ENCODE data around the gene IL13RA1. TPM values are rescaled to one million over a fixed set of nuclear protein-coding genes. Genes with fewer than 3 reads are reported as not detected.

Gene IL13RA1
- total RNA-seq, 1 experiment from 2014 or later: 0.93 TPM

DNA sequence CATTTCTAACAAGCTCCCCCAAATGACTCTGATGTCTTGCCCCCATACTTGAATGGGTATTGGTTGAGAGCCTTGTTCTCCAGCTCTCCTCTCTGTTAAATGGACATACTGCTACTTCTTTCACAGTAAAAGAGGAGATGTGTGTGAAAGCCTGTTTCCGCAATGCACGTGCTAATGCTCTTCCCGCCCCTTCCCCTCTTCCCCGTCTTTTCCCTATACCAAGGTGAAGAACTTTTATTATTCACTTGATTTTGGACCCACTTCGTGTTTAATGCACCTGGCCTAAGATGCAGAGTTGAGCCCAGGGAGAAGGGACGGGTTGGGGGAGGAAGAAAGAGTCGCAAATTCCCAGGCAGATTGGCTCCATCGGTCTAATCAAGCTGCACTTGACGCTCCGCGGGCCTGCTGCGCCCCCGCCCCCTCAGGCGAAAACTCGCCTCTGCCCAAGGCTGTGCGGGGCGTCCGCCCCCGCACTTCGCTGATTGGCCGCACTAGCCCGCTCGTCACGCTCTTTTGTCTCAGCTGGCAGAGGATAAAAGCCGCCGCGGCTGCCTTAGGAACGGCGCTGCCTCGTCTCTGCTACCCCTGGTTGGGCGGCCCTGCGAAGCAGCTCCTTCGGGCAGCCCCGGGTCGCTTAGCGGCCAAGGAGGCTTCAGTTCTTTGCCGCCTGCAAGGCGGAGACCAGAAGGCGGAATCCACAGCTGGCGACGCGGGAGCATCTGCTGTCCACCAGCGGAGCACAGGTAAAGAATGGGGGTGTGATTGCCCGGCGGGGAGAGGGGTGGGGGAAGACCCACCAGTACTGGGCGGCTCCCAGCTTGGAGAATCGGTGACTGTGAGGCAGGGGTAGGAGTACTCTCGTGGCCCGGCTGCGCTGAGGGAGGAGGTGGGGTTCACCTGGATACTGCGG, 96.1 kb downstream of the IL13RA1 start, which contains the start of gene ZCCHC12:
ZCCHC12 (plus strand) TSS at position 562 of the 910 bp plus-strand sequence. CDS start 1,421 bp downstream, outside the sequence.
- Histone ChIP-seq H2AFZ (ENCODE audit: low read length) (no peak within 1 kb of the TSS), H3K79me2 (ENCODE audit: low read length) (no peaks in the 10 kb centered on the region), H3K9me2 (replicated peaks; ENCODE audit: insufficient read depth, low read length) (no peaks in the 10 kb centered on the region), H4K20me1 (ENCODE audit: insufficient read depth, low read depth, low read length) (no peaks in the 10 kb centered on the region), H3K4me1 (ENCODE audit: low read length) (no peaks in the 10 kb centered on the region), H3K4me3 (ENCODE audit: low read length) (no peak within 1 kb of the TSS), H3K9ac (ENCODE audit: low read length) (no peak within 1 kb of the TSS), H3K9me3 (ENCODE audit: low read length) (no peaks in the 10 kb centered on the region), H3K36me3 (ENCODE audit: insufficient read depth, low read length) (no peaks in the 10 kb centered on the region), H3K27ac (ENCODE audit: low read length) (no peak within 1 kb of the TSS), H3K27me3 (ENCODE audit: low read length) (no peaks in the 10 kb centered on the region), H3K4me2 (ENCODE audit: low read depth, low read length, poor library complexity, severe bottlenecking) (no peak within 1 kb of the TSS)
- DNase-seq: no peak

DNA sequence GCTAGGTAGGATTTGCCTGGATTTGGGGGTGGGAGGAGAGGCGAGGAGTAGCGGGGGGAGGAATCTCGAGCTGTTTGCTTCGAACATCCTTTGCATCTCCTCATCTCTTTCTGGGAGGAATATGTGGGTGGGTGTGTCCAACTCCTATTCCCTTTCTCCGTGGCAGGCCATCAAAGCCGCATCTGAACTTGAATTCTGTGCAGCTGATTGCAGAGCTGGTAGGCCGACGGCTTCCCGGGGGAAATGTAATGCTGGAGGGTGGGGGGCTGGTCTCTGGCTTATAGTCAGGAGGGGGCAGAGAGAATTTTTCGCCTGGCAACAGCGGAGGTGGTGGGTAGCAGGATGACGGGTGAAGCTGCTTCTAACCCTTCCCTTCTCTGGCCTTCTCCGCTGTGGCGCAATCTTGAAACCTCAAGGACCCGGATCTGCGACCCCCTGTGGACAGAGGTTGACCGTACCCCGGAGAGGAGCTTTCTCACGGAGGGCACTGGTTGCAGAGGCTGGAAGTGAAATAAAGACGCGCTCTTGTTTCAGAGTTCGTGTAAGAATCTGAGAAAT, 96.8 kb downstream of the IL13RA1 start:
- DNase-seq: no peak
- Histone ChIP-seq H3K79me2 (ENCODE audit: low read length) (no peaks in the 10 kb centered on the region), H3K4me3 (ENCODE audit: low read length) (no peak overlapping the region), H3K27ac (ENCODE audit: low read length) (no peak overlapping the region), H3K36me3 (ENCODE audit: insufficient read depth, low read length) (no peaks in the 10 kb centered on the region), H2AFZ (ENCODE audit: low read length) (no peak overlapping the region), H4K20me1 (ENCODE audit: insufficient read depth, low read depth, low read length) (no peaks in the 10 kb centered on the region), H3K9me2 (replicated peaks; ENCODE audit: insufficient read depth, low read length) (no peaks in the 10 kb centered on the region), H3K27me3 (ENCODE audit: low read length) (no peaks in the 10 kb centered on the region), H3K9ac (ENCODE audit: low read length) (no peak overlapping the region), H3K4me2 (ENCODE audit: low read depth, low read length, poor library complexity, severe bottlenecking) (no peak overlapping the region), H3K9me3 (ENCODE audit: low read length) (no peaks in the 10 kb centered on the region), H3K4me1 (ENCODE audit: low read length) (no peaks in the 10 kb centered on the region)

DNA sequence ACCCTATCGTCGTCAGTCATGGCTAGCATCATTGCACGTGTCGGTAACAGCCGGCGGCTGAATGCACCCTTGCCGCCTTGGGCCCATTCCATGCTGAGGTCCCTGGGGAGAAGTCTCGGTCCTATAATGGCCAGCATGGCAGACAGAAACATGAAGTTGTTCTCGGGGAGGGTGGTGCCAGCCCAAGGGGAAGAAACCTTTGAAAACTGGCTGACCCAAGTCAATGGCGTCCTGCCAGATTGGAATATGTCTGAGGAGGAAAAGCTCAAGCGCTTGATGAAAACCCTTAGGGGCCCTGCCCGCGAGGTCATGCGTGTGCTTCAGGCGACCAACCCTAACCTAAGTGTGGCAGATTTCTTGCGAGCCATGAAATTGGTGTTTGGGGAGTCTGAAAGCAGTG, 97.8 kb downstream of the IL13RA1 start:
- H2AFZ ChIP-seq (ENCODE audit: low read length): no peak overlapping the region
- H3K4me3 ChIP-seq (ENCODE audit: low read length): no peak overlapping the region
- no peaks in the 10 kb centered on the region for H3K27me3 ChIP-seq (ENCODE audit: low read length)
- no peaks in the 10 kb centered on the region for H3K9me3 ChIP-seq (ENCODE audit: low read length)
- H3K4me1 ChIP-seq (ENCODE audit: low read length): no peaks in the 10 kb centered on the region
- H3K9ac ChIP-seq (ENCODE audit: low read length): no peak overlapping the region
- no peaks in the 10 kb centered on the region for H4K20me1 ChIP-seq (ENCODE audit: insufficient read depth, low read depth, low read length)
- no peak overlapping the region for H3K27ac ChIP-seq (ENCODE audit: low read length)
- no peaks in the 10 kb centered on the region for H3K9me2 ChIP-seq (replicated peaks; ENCODE audit: insufficient read depth, low read length)
- no peaks in the 10 kb centered on the region for H3K79me2 ChIP-seq (ENCODE audit: low read length)
- H3K36me3 ChIP-seq (ENCODE audit: insufficient read depth, low read length): no peaks in the 10 kb centered on the region
- H3K4me2 ChIP-seq (ENCODE audit: low read depth, low read length, poor library complexity, severe bottlenecking): no peak overlapping the region
- DNase-seq: no peak

DNA sequence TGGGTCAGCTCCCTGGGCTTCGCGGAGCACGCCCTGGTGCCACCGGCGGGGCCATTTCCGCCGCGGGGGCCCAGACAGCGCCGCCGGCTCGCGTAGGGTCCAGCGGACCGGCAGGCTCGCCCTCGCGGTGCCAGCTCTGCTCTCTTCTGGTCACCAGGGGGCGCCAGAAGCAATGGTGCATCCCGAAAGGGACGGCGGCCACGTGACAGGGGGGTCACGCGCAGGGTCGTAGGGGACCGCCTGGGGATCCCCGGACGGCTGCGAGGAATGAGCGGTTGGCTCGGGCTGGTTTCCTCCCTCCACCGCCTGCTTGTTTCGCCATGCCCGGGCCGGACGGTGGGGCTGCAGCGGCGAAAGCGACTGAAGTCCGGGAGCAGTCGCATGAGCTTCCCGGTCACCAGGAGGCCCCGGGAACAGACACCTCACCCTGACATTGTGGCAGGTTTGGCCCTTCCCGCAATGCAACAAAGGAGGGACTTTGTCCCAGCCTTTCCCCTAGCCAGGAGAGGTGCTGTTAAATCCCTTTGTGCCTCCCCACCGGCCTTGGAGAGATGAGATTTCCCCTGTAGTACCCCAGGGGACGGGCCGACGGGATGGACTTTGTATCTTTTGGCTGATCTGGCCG, 112.0 kb downstream of the IL13RA1 start:
- no peak overlapping the region for H3K4me2 ChIP-seq (ENCODE audit: low read depth, low read length, poor library complexity, severe bottlenecking)
- no peak overlapping the region for H3K27ac ChIP-seq (ENCODE audit: low read length)
- no peak overlapping the region for H3K9ac ChIP-seq (ENCODE audit: low read length)
- peak; percentile 39 for DNase-seq
- H3K27me3 ChIP-seq (ENCODE audit: low read length): no peaks in the 10 kb centered on the region
- peaks cover 8% of the 10 kb centered on the region for H3K4me1 ChIP-seq (ENCODE audit: low read length)
- H3K36me3 ChIP-seq (ENCODE audit: insufficient read depth, low read length): no peaks in the 10 kb centered on the region
- no peaks in the 10 kb centered on the region for H3K9me3 ChIP-seq (ENCODE audit: low read length)
- no peak overlapping the region for H3K4me3 ChIP-seq (ENCODE audit: low read length)
- no peak overlapping the region for H2AFZ ChIP-seq (ENCODE audit: low read length)
- no peaks in the 10 kb centered on the region for H3K79me2 ChIP-seq (ENCODE audit: low read length)
- H3K9me2 ChIP-seq (replicated peaks; ENCODE audit: insufficient read depth, low read length): no peaks in the 10 kb centered on the region
- no peaks in the 10 kb centered on the region for H4K20me1 ChIP-seq (ENCODE audit: insufficient read depth, low read depth, low read length)

Small RNA genes lying within 50 kb of the gene (small RNA-seq; reads per million reads assigned to genes)
- not detected for gene RF00566

Other genes starting within 250 kb of the IL13RA1 start
- 39.3 and 70.5 TPM in 2 replicates for gene DOCK11, start 231.8 kb upstream of the IL13RA1 start, total RNA-seq (2014; rRNA removed; shearing (Covaris generic); ENCODE audit: low replicate concordance)
- not detected in 2 replicates for gene ZCCHC12, start 96.2 kb downstream of the IL13RA1 start, total RNA-seq (2014; rRNA removed; shearing (Covaris generic); ENCODE audit: low replicate concordance)
- 5.4 and 6.3 TPM in 2 replicates for gene LONRF3, start 247.0 kb downstream of the IL13RA1 start, total RNA-seq (2014; rRNA removed; shearing (Covaris generic); ENCODE audit: low replicate concordance)